GM18517 (cell line): Measurements from ENCODE around the gene OR6N1.

Experiments used
- ATAC-seq: cut with Tn5 transposase; IDR thresholded peaks from one replicate; pipeline ENCODE4 v1.9.1; 2021; ENCODE audit warnings: mild to moderate bottlenecking, moderate library complexity; ENCODE audit not compliant: unreplicated experiment

Gene OR6N1

DNA sequence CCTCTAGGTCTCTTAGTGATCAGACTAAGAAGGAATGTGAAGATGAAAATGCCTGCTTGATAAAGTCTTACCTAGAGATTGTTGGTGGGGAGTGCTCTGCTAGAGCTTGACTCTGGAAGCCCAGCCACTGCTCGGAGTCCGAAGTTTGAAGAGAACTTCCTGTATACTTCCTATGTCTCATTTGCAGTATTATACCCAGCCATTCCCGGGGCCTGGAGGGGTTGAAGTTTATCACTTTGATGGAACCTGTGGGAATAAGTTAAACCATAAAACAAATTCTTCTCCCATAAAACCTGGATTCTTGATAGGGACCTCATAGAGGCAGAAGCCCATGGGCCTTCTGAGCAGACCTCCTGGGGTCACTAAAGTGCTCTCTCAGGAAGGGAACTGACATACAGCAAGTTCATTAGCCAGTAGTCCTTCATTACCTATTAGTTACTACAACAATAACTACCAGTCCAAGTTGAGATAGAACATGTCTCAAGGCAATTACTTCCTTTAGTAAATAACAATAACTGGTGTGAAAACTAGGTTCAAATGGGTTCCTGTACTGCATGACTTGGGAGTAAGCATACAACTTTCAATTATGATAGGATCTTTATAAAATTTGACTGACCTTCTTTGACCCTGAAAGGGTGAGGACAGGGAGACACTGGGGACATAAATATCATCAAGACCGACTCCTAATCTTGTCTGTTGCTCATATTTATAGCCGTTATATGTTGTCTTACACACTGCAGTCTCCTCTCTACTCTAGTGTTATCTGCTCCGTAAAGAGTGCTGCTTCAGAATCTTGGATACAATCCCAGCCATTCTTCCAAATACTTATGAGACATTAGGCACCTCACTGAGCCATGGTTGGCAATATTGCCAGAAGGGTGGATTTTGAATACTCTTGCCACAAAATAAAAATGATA, at the start of gene OR6N1:
OR6N1 (minus strand) TSS at position 246 of the 917 bp plus-strand sequence. CDS start 5,513 bp downstream, outside the sequence.
- no peak for ATAC-seq

GRCh38 chr1:158821723-158822122, 49.7 kb upstream of the OR6N1 start:
- no peak for ATAC-seq

- peak; percentile 71 for ATAC-seq
These were observed 47.8 kb upstream of the OR6N1 start for GRCh38 chr1:158819461-158820443.

GRCh38 chr1:158818975-158819431, 47.0 kb upstream of the OR6N1 start:
- no peak for ATAC-seq

- ATAC-seq = no peak
These were observed 46.6 kb upstream of the OR6N1 start for GRCh38 chr1:158818560-158818959.

DNA sequence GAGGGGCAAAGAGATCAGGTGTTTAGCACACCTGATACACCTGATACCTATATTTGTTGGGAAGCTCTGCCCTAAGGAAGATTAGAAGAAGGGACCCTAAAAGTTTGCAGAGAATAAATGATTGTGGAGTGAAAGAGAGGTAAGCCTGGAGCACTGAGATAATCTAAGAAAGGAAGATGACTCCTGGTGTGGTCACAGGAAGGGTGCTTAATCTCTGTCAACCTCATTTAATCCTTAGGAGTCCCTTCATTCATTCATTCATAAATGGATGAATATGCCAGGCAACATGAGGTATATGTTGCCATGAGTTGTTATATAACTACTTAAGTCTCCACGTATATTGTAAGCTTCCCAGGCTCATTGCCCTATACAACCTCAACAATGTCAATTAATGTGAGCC, 43.0 kb upstream of the OR6N1 start:
- ATAC-seq = no peak

DNA sequence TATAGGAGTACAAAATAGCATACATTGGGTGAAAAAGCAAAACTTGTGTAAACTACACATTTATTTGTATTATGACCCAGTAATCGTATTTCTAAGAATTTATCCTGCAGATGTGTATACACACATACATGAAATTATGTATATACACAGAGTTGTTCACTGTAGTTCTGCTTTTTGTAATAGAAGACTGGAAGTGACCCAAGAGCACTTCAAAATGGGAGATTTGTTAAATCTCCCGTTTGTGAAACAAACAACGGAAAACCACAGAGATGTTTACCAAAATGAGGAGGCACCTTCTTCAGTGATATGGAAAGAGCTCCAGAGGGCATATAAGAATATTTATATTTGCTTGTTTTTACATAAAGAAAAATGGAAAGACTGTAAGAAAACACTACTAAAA, 41.2 kb upstream of the OR6N1 start:
- no peak for ATAC-seq

GRCh38 chr1:158812336-158812735, 40.3 kb upstream of the OR6N1 start:
- ATAC-seq = no peak

DNA sequence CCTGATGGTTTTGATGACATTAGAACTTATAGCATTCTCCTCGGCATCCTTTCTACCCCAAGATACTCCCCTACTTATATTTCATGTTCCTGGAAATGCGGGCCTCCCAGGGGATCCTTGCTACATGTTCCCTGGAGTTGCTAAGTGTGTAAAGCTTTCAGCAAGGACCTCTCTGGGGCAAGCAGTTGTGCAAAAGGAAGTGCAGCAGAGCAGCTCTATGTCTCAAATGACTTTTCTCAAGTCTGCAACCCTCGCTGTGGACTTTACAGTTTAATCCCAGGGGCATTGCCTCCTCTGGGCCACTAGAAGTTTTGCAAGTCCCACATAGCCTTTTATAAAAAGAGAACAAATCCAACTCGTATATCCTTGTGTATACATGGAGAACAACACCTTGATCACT, 38.3 kb upstream of the OR6N1 start:
- no peak for ATAC-seq

- no peak for ATAC-seq
These were observed 37.9 kb upstream of the OR6N1 start for GRCh38 chr1:158809862-158810261.

- no peak for ATAC-seq
These were observed 37.3 kb upstream of the OR6N1 start for GRCh38 chr1:158809256-158809655.

- ATAC-seq = no peak
These were observed 35.0 kb upstream of the OR6N1 start for GRCh38 chr1:158806916-158807536.

GRCh38 chr1:158803678-158804077, 31.7 kb upstream of the OR6N1 start:
- ATAC-seq = no peak

- no peak for ATAC-seq
These were observed 29.4 kb upstream of the OR6N1 start for GRCh38 chr1:158801396-158801795.

DNA sequence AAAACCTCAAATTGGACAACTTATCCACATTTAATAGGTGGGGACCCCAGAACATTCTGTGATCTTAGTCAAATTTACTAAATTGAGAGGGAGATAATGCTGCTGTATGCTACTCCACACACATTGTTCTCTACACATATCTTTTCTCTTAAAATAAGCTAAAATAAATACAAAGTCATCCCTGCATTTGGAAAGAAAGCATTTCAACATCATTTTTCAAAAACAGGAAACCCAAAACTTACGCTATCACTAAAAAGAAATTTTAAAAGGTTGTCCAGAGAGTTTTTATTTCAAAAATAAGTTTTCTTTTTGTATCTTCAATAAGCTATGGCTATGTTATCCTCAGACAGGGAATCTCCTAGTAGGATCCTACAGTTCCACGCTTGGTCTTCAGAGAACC, 28.5 kb upstream of the OR6N1 start:
- no peak for ATAC-seq

- no peak for ATAC-seq
These were observed 27.7 kb upstream of the OR6N1 start for GRCh38 chr1:158799689-158800088.

GRCh38 chr1:158798531-158798930, 26.5 kb upstream of the OR6N1 start:
- ATAC-seq = no peak

DNA sequence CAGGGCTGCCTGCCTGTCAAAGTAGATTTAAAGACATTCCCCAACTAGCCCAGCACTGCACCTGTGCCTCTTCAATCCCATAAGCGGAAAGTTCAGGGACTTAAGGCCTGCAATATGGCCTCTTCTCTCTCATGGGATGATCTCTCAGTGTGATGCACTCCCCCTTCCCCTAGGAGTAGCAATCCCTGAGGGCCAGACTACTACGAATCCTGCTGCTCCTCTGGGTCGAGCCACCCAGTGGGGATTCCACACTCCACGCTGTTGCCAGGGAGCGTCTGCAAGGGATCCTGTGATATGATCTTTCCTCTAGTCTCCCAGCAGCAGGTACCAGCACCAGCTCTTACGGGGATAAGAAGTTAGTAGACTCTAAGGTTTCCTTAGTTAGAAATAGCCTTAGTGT, 22.3 kb upstream of the OR6N1 start:
- no peak for ATAC-seq

DNA sequence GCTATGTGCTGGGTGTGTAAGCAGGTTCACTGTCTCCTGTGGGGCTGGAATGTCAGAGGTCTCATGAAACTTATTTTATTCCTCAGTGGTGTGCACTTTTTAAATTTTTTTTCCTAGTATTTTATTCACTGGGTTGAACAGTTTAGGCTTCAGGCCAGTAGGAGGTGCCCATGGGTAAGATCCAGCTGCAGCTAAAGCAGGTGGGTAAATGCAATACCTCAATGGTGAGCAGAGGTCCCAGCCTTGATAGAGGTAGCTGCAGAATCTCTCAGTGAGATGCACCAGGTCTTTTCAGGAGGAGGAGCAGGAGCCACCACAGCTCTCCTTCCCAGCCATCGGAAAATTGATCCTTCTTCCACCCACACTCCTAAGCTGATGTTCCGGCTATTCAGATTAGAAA, 21.6 kb upstream of the OR6N1 start:
- no peak for ATAC-seq

GRCh38 chr1:158781104-158781503, 9.1 kb upstream of the OR6N1 start, which contains the start of gene OR6N2:
OR6N2 (minus strand) TSS chr1:158781204; CDS start chr1:158777635, 3,569 bp downstream.
- ATAC-seq = no peak

- ATAC-seq = no peak
These were observed 17.6 kb downstream of the OR6N1 start, which contains the start of gene OR6K6 for GRCh38 chr1:158754420-158754819. OR6K6 (plus strand) TSS chr1:158754720; CDS start chr1:158754888, 168 bp downstream.
